SH-SY5Y (cell line): ENCODE data around the gene KLHL17.

Experiments
- GATA2 ChIP-seq: IDR thresholded peaks from 2 replicates; pipeline ENCODE4 v1.6.1; 2011; ENCODE audit warnings: mild to moderate bottlenecking, low read depth, low read length
- GATA3 ChIP-seq: IDR thresholded peaks from 2 replicates; pipeline ENCODE4 v1.6.1; 2011; ENCODE audit warnings: low read depth, mild to moderate bottlenecking, low read length, moderate library complexity

DNA sequence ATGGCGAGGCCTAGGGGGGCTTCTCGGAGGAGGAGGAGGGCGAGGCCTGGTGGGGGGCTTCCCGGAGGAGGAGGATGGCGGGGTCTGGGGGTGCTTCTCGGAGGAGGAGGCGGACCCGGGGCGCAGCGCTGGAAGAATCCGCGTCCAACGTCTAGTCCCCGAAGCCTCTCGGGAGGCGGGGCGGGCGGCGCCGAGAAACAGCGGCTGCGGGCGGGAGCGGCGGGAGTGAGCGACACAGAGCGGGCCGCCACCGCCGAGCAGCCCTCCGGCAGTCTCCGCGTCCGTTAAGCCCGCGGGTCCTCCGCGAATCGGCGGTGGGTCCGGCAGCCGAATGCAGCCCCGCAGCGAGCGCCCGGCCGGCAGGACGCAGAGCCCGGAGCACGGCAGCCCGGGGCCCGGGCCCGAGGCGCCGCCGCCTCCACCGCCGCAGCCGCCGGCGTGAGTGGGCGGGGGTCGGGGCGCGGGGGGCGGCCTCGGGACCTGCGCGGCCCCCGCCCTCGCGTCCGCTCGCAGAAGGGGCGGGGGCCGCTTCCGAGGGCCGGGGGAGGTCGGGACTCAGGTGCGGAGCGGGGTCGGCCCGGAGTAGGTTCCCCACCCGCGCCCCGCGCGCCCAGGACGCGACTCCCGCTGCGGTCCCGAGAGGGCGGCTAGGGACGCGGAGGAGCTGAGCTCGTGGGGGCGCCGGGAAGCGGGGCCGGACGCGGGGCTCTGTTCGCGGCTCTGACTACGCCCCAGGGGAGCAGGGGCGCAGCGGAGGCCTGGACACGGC, at the start of gene KLHL17:
- TF ChIP-seq GATA2 (no peak), GATA3 (no peak)
